HL-60 (cell line): ENCODE data around the gene UTRN.

Experiments used
- DNase-seq, 2 experiments: peaks; one replicate each; pipeline ENCODE4 v3.0.0-alpha.2; 2010 to 2020; ENCODE audit warnings: low read depth in 1 of 2, low spot score in 1 of 2
- H3K27ac ChIP-seq: fragments of 250-450 bp; sonication (Bioruptor Pico); replicated peaks from 2 replicates; pipeline ENCODE4 v1.5.1; 2020; ENCODE audit warnings: mild to moderate bottlenecking, moderate library complexity
- H3K27me3 ChIP-seq: fragments of 250-450 bp; sonication (Bioruptor Pico); 2 replicates; pipeline ENCODE4 v1.5.1; 2021; ENCODE audit warnings: mild to moderate bottlenecking, moderate library complexity; ENCODE audit not compliant: insufficient read depth, poor library complexity, severe bottlenecking
- H3K4me3 ChIP-seq: replicated peaks from 2 replicates; pipeline ENCODE4 v1.5.1; 2011; ENCODE audit warnings: mild to moderate bottlenecking, control low read depth, low read length; ENCODE audit not compliant: insufficient read depth
- CTCF ChIP-seq: IDR thresholded peaks from one replicate; pipeline ENCODE4 v1.5.1; 2011; ENCODE audit warnings: low read length, control low read depth, inconsistent platforms; ENCODE audit not compliant: insufficient read depth
- GABPA ChIP-seq: IDR thresholded peaks from 2 replicates; pipeline ENCODE4 v1.6.1; 2012; ENCODE audit warnings: low read depth
- POLR2AphosphoS5 ChIP-seq: IDR thresholded peaks from 2 replicates; pipeline ENCODE4 v1.6.1; 2012; ENCODE audit warnings: low read depth
- REST ChIP-seq: IDR thresholded peaks from 2 replicates; pipeline ENCODE4 v1.6.1; 2012; ENCODE audit warnings: low read depth; ENCODE audit not compliant: insufficient replicate concordance
- SPI1 ChIP-seq: IDR thresholded peaks from 2 replicates; pipeline ENCODE4 v1.6.1; 2012; ENCODE audit warnings: low read depth, mild to moderate bottlenecking, borderline replicate concordance

UTRN gene

GRCh38 chr6:144283646-144284477, 1.3 kb upstream of the UTRN start:
- TF ChIP-seq GABPA = no peak
- no peak for TF ChIP-seq CTCF
- TF ChIP-seq SPI1 = no peak
- TF ChIP-seq POLR2AphosphoS5 = no peak
- peak in 1 of 2 experiments; percentile 13 for DNase-seq
- Histone ChIP-seq H3K27ac (peak overlapping the region; percentile 81), H3K4me3 (peak overlapping the region; percentile 86), H3K27me3 (no peaks in the 10 kb centered on the region)

GRCh38 chr6:144284478-144284782, 705 bp upstream of the UTRN start:
- TF ChIP-seq POLR2AphosphoS5 = no peak
- no peak for TF ChIP-seq SPI1
- TF ChIP-seq REST = no peak
- TF ChIP-seq CTCF = no peak
- TF ChIP-seq GABPA = no peak
- Histone ChIP-seq H3K27ac (peak overlapping the region; percentile 81), H3K27me3 (no peaks in the 10 kb centered on the region), H3K4me3 (peak overlapping the region; percentile 86)
- no peak for DNase-seq

- no peak for DNase-seq
- no peak for TF ChIP-seq GABPA
- no peak for TF ChIP-seq SPI1
- no peaks in the 10 kb centered on the region for H3K27me3 ChIP-seq
- peak overlapping the region; percentile 86 for H3K4me3 ChIP-seq
- peak overlapping the region; percentile 81 for H3K27ac ChIP-seq
Observed at GRCh38 chr6:144285548-144285797, 338 bp downstream of the UTRN start.

- peak; percentile 13 to 53 for DNase-seq
- no peak for TF ChIP-seq SPI1
- TF ChIP-seq POLR2AphosphoS5 = no peak
- TF ChIP-seq CTCF = no peak
- TF ChIP-seq GABPA = no peak
- no peak for TF ChIP-seq REST
- H3K4me3 ChIP-seq = peak overlapping the region; percentile 86
- peak overlapping the region; percentile 81 for H3K27ac ChIP-seq
- H3K27me3 ChIP-seq = no peaks in the 10 kb centered on the region
Observed at GRCh38 chr6:144285798-144286502, 815 bp downstream of the UTRN start.
